HepG2 (cell line): ENCODE measurements around the gene DPM2. TPM values are rescaled to one million over a fixed set of nuclear protein-coding genes. Genes with fewer than 3 reads are reported as not detected.

Source experiments
- ATF1 ChIP-seq: IDR thresholded peaks from 2 replicates; pipeline ENCODE4 v1.6.1; 2016; ENCODE audit warnings: mild to moderate bottlenecking, control low read depth
- KDM6A ChIP-seq: IDR thresholded peaks from 2 replicates; pipeline ENCODE4 v1.6.1; 2016; ENCODE audit warnings: low read depth
- NONO ChIP-seq, 2 experiments: fragments of 450-650 bp in 1 of 2; sonication (generic) in 1 of 2; formaldehyde crosslinking in 1 of 2; IDR thresholded peaks in 1 of 2; conservative IDR thresholded peaks in 1 of 2; 2 replicates each; pipeline versions ENCODE4 v1.6.1 to v1.8.0; 2017 to 2022; ENCODE audit warnings: mild to moderate bottlenecking in 1 of 2, missing genetic modification reagents in 1 of 2, moderate library complexity in 1 of 2
- PLRG1 ChIP-seq: fragments of 450-650 bp; conservative IDR thresholded peaks from 2 replicates; pipeline ENCODE4 v1.6.1; 2016
- PRDM10 ChIP-seq: sonication (generic); formaldehyde crosslinking; IDR thresholded peaks from 2 replicates; pipeline ENCODE4 v1.4.0; 2020; ENCODE audit warnings: low read depth, missing genetic modification reagents
- TEAD3 ChIP-seq: optimal IDR thresholded peaks from 2 replicates; pipeline ENCODE3; 2016; ENCODE audit warnings: borderline replicate concordance
- ZNF687 ChIP-seq: sonication (generic); formaldehyde crosslinking; IDR thresholded peaks from 2 replicates; pipeline ENCODE4 v1.5.1; 2020; ENCODE audit warnings: mild to moderate bottlenecking, missing genetic modification reagents, moderate library complexity
- ZNF891 ChIP-seq: sonication (generic); formaldehyde crosslinking; IDR thresholded peaks from 2 replicates; pipeline ENCODE4 v1.5.0; 2020; ENCODE audit warnings: mild to moderate bottlenecking, missing genetic modification reagents
- polyA plus RNA-seq, 8 experiments: library from polyadenylated mRNA; depleted of rRNA in 3 of 8; stranded (reverse) in 7 of 8; unstranded in 1 of 8; fragments of >200 nt; fragmentation: Illumina TruSeq in 4 of 8; extraction: Trizol in 4 of 8; gene quantifications; 2 replicates each; pipeline versions ENCODE4 v1.2.1 to v1.2.3, GENCODE V29; 2011 to 2016; ENCODE audit warnings: low read depth in 4 of 8, missing spikeins in 1 of 8, mixed read lengths in 1 of 8; ENCODE audit not compliant: insufficient read depth in 1 of 8
- total RNA-seq, 5 experiments: library from RNA; depleted of rRNA; stranded (reverse); fragments of >200 nt; fragmentation: Illumina TruSeq; extraction: Trizol; gene quantifications; 2 replicates each; pipeline ENCODE4 v1.2.3, GENCODE V29; 2016; ENCODE audit warnings: low read depth in 1 of 5
- TF ChIP-seq, protein P1 (sequence below): sonication (generic); formaldehyde crosslinking; IDR thresholded peaks from 2 replicates; pipeline ENCODE4 v1.4.0; 2020; ENCODE audit warnings: missing genetic modification reagents
- TF ChIP-seq, protein P2 (sequence below): sonication (generic); formaldehyde crosslinking; IDR thresholded peaks from 2 replicates; pipeline ENCODE4 v1.4.0; 2020; ENCODE audit warnings: missing genetic modification reagents
- TF ChIP-seq, protein P3 (sequence below): IDR thresholded peaks from 2 replicates; pipeline ENCODE4 v1.6.1; 2012; ENCODE audit warnings: inconsistent platforms

The DPM2 gene
- total and polyA plus RNA-seq, 2 of the 13 experiments (the other 11 are each of a cell fraction or from before 2014, with no cell fraction given), result 24.8 to 35.3 TPM

- TF ChIP-seq ZNF687 (peak; percentile 37), PRDM10 (CRISPR knock-in tag) (peak; percentile 53; the same call in 1 of the 2 replicates), ZNF891 (CRISPR knock-in tag) (peak; percentile 67; the same call in 1 of the 2 replicates), KDM6A (CRISPR knock-in tag) (no peak), TEAD3 (CRISPR knock-in tag) (peak; percentile 30), NONO (IDR thresholded peaks at IDR 0.05) (no peak), NONO (CRISPR knock-in tag; conservative IDR thresholded peaks at IDR 0.05) (0 out of 2 replicates have a peak, but pooled peaks have one; percentile 25), ATF1 (CRISPR knock-in tag) (no peak), PLRG1 (no peak)
- TF ChIP-seq, protein P1, sequence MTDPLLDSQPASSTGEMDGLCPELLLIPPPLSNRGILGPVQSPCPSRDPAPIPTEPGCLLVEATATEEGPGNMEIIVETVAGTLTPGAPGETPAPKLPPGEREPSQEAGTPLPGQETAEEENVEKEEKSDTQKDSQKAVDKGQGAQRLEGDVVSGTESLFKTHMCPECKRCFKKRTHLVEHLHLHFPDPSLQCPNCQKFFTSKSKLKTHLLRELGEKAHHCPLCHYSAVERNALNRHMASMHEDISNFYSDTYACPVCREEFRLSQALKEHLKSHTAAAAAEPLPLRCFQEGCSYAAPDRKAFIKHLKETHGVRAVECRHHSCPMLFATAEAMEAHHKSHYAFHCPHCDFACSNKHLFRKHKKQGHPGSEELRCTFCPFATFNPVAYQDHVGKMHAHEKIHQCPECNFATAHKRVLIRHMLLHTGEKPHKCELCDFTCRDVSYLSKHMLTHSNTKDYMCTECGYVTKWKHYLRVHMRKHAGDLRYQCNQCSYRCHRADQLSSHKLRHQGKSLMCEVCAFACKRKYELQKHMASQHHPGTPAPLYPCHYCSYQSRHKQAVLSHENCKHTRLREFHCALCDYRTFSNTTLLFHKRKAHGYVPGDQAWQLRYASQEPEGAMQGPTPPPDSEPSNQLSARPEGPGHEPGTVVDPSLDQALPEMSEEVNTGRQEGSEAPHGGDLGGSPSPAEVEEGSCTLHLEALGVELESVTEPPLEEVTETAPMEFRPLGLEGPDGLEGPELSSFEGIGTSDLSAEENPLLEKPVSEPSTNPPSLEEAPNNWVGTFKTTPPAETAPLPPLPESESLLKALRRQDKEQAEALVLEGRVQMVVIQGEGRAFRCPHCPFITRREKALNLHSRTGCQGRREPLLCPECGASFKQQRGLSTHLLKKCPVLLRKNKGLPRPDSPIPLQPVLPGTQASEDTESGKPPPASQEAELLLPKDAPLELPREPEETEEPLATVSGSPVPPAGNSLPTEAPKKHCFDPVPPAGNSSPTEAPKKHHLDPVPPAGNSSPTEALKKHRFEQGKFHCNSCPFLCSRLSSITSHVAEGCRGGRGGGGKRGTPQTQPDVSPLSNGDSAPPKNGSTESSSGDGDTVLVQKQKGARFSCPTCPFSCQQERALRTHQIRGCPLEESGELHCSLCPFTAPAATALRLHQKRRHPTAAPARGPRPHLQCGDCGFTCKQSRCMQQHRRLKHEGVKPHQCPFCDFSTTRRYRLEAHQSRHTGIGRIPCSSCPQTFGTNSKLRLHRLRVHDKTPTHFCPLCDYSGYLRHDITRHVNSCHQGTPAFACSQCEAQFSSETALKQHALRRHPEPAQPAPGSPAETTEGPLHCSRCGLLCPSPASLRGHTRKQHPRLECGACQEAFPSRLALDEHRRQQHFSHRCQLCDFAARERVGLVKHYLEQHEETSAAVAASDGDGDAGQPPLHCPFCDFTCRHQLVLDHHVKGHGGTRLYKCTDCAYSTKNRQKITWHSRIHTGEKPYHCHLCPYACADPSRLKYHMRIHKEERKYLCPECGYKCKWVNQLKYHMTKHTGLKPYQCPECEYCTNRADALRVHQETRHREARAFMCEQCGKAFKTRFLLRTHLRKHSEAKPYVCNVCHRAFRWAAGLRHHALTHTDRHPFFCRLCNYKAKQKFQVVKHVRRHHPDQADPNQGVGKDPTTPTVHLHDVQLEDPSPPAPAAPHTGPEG (CRISPR knock-in tag), result no peak
- TF ChIP-seq, protein P2, sequence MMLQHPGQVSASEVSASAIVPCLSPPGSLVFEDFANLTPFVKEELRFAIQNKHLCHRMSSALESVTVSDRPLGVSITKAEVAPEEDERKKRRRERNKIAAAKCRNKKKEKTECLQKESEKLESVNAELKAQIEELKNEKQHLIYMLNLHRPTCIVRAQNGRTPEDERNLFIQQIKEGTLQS (CRISPR knock-in tag), result no peak
- TF ChIP-seq, protein P3, sequence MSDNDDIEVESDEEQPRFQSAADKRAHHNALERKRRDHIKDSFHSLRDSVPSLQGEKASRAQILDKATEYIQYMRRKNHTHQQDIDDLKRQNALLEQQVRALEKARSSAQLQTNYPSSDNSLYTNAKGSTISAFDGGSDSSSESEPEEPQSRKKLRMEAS, result 0 out of 2 replicates have a peak, but pooled peaks have one; percentile 22
Measured at GRCh38 chr9:127918183-127919107, 19.2 kb downstream of the DPM2 start (continued).
